Measurements from ENCODE around the gene LARGE1.

LARGE1 gene

DNA sequence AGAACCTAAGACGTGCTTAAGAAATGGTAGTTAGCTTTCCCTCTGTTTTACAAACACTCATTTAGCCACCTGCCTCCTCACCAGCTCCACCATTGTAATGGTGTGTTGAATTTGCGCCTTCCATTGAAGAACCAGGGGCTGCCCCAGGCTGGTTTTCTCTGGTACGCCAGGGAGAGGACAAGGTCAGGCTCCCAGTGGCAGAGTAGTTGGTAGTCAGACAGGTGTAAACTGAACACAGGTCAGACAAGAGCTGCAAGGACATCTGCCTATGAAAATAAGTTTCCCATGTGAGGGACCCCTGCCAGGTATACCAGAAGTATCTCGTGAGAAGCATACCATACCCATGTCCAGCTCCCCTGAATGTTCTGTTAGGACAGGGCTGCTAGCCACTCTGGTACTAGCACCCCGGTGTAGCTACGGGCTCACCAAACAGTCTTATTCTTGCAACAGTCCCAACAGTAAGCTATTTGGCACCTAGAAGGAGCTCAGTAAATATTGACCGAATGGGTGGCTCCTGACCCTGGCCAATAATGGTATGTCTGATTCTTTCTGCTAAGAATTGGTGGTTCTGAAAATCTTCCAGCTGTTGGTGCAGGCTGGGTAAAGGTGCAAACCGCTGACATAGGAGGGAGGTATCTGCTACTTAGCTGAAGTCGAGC is 359.0 kb downstream of the LARGE1 start:
- TF ChIP-seq, protein P1, sequence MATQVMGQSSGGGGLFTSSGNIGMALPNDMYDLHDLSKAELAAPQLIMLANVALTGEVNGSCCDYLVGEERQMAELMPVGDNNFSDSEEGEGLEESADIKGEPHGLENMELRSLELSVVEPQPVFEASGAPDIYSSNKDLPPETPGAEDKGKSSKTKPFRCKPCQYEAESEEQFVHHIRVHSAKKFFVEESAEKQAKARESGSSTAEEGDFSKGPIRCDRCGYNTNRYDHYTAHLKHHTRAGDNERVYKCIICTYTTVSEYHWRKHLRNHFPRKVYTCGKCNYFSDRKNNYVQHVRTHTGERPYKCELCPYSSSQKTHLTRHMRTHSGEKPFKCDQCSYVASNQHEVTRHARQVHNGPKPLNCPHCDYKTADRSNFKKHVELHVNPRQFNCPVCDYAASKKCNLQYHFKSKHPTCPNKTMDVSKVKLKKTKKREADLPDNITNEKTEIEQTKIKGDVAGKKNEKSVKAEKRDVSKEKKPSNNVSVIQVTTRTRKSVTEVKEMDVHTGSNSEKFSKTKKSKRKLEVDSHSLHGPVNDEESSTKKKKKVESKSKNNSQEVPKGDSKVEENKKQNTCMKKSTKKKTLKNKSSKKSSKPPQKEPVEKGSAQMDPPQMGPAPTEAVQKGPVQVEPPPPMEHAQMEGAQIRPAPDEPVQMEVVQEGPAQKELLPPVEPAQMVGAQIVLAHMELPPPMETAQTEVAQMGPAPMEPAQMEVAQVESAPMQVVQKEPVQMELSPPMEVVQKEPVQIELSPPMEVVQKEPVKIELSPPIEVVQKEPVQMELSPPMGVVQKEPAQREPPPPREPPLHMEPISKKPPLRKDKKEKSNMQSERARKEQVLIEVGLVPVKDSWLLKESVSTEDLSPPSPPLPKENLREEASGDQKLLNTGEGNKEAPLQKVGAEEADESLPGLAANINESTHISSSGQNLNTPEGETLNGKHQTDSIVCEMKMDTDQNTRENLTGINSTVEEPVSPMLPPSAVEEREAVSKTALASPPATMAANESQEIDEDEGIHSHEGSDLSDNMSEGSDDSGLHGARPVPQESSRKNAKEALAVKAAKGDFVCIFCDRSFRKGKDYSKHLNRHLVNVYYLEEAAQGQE (IDR thresholded peaks at IDR 0.05; ENCODE audit: insufficient replicate concordance, low read depth): no peak
- TF ChIP-seq, protein P2, sequence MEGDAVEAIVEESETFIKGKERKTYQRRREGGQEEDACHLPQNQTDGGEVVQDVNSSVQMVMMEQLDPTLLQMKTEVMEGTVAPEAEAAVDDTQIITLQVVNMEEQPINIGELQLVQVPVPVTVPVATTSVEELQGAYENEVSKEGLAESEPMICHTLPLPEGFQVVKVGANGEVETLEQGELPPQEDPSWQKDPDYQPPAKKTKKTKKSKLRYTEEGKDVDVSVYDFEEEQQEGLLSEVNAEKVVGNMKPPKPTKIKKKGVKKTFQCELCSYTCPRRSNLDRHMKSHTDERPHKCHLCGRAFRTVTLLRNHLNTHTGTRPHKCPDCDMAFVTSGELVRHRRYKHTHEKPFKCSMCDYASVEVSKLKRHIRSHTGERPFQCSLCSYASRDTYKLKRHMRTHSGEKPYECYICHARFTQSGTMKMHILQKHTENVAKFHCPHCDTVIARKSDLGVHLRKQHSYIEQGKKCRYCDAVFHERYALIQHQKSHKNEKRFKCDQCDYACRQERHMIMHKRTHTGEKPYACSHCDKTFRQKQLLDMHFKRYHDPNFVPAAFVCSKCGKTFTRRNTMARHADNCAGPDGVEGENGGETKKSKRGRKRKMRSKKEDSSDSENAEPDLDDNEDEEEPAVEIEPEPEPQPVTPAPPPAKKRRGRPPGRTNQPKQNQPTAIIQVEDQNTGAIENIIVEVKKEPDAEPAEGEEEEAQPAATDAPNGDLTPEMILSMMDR (IDR thresholded peaks at IDR 0.05; ENCODE audit: insufficient read depth, low read length): no peak
- TF ChIP-seq GABPA (IDR thresholded peaks at IDR 0.05; ENCODE audit: low read depth): no peak
- no peak for TF ChIP-seq SPI1 (IDR thresholded peaks at IDR 0.05; ENCODE audit: borderline replicate concordance, low read depth)
- TF ChIP-seq POLR2AphosphoS5 (IDR thresholded peaks at IDR 0.05; ENCODE audit: low read depth): no peak
- H3K27me3 ChIP-seq (ENCODE audit: insufficient read depth, poor library complexity, severe bottlenecking): no peaks in the 10 kb centered on the region
- no peak for DNase-seq (ENCODE audit: low read depth in 1 of 2, low spot score in 1 of 2)
- no peak overlapping the region for H3K4me3 ChIP-seq (replicated peaks; ENCODE audit: insufficient read depth, low read length)
- H3K27ac ChIP-seq (replicated peaks): no peak overlapping the region

DNA sequence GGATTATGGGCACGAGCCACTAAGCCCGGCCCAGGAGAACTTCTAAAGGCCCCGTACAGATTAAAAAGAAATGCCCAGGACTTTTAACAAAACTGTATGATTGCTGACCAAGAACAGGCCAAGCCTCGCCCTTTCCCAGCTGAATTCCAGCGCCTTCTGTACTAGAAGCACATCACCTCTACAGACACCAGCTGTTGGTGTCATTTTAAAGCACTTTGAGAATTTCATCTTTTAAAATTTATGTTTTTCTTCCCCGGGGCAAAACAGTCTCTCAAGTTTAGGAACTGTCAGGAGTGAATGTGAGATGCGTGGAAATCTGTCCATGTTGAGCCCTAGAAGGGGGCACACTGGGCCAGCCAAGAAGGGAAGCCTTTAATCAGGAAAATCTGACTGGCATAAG is 362.4 kb downstream of the LARGE1 start:
- Histone ChIP-seq H3K27me3 (ENCODE audit: insufficient read depth, poor library complexity, severe bottlenecking) (no peaks in the 10 kb centered on the region), H3K27ac (replicated peaks) (no peak overlapping the region), H3K4me3 (replicated peaks; ENCODE audit: insufficient read depth, low read length) (no peak overlapping the region)
- DNase-seq (ENCODE audit: low read depth in 1 of 2, low spot score in 1 of 2): no peak
- TF ChIP-seq POLR2AphosphoS5 (IDR thresholded peaks at IDR 0.05; ENCODE audit: low read depth) (no peak), SPI1 (IDR thresholded peaks at IDR 0.05; ENCODE audit: borderline replicate concordance, low read depth) (no peak), GABPA (IDR thresholded peaks at IDR 0.05; ENCODE audit: low read depth) (no peak)
- TF ChIP-seq, protein P2 (IDR thresholded peaks at IDR 0.05; ENCODE audit: insufficient read depth, low read length): no peak
- TF ChIP-seq, protein P1 (IDR thresholded peaks at IDR 0.05; ENCODE audit: insufficient replicate concordance, low read depth): no peak

DNA sequence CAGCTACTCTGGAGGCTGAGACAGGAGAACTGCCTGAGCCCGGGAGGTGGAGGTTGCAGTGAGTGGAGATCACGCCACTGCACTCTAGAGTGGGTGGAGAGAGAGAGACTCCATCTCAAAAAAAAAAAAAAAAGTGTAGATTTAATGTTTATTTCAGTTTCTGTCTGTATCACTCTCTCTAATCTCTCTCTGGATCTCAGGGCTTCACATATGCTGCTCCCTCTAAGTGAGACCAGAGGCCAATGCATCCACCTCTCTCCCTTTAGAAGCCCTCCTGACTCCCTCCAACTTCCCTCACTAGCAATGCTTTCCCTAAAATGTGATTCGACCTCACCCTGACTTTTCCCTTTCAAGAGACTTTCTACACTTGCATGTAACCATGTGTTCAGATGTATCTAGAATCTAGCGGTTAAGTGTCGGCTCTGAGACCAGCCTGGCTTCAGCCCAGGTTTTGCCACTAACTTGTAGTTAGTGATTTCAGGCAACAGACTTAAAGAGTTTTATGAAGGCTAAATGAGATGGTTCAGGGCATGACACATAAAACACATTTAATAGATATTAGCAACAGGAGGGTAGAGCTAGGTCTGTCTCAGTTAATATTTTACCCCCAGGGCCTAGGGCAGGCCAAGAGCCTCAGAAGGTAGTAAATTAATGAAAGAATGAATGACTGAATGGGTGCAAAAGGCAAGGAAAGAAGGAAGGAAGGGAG is 364.3 kb downstream of the LARGE1 start:
- TF ChIP-seq, protein P2 (IDR thresholded peaks at IDR 0.05; ENCODE audit: insufficient read depth, low read length): no peak
- TF ChIP-seq POLR2AphosphoS5 (IDR thresholded peaks at IDR 0.05; ENCODE audit: low read depth): no peak
- TF ChIP-seq, protein P1 (IDR thresholded peaks at IDR 0.05; ENCODE audit: insufficient replicate concordance, low read depth): no peak
- TF ChIP-seq GABPA (IDR thresholded peaks at IDR 0.05; ENCODE audit: low read depth): no peak
- no peak for TF ChIP-seq SPI1 (IDR thresholded peaks at IDR 0.05; ENCODE audit: borderline replicate concordance, low read depth)
- DNase-seq (ENCODE audit: low read depth in 1 of 2, low spot score in 1 of 2): no peak
- no peak overlapping the region for H3K27ac ChIP-seq (replicated peaks)
- H3K4me3 ChIP-seq (replicated peaks; ENCODE audit: insufficient read depth, low read length): no peak overlapping the region
- no peaks in the 10 kb centered on the region for H3K27me3 ChIP-seq (ENCODE audit: insufficient read depth, poor library complexity, severe bottlenecking)
